ENCODE results near the gene PARP2.

DNA sequence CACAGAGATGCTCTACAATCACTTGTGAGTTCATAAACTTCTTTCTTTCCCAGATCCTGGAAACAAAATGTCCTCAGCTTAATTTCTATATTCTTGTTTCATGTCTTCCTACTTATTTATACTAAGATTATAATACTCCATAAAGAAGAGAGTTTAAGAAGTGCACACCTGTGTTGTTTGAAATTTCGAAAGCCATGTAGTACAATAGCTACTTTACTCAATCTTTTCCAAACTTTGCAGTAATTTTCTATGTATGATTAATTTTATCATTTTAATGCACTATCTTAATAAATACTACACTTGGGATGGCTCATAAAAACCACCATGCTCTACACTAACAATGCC is 37.4 kb upstream of the PARP2 start:
- TF ChIP-seq, protein P1, sequence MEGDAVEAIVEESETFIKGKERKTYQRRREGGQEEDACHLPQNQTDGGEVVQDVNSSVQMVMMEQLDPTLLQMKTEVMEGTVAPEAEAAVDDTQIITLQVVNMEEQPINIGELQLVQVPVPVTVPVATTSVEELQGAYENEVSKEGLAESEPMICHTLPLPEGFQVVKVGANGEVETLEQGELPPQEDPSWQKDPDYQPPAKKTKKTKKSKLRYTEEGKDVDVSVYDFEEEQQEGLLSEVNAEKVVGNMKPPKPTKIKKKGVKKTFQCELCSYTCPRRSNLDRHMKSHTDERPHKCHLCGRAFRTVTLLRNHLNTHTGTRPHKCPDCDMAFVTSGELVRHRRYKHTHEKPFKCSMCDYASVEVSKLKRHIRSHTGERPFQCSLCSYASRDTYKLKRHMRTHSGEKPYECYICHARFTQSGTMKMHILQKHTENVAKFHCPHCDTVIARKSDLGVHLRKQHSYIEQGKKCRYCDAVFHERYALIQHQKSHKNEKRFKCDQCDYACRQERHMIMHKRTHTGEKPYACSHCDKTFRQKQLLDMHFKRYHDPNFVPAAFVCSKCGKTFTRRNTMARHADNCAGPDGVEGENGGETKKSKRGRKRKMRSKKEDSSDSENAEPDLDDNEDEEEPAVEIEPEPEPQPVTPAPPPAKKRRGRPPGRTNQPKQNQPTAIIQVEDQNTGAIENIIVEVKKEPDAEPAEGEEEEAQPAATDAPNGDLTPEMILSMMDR (IDR thresholded peaks at IDR 0.05; ENCODE audit: poor library complexity, severe bottlenecking) = no peak
- TF ChIP-seq POLR2AphosphoS5 (IDR thresholded peaks at IDR 0.05) = no peak
- TF ChIP-seq EP300 (conservative IDR thresholded peaks at IDR 0.05; ENCODE audit: poor library complexity, severe bottlenecking) = no peak
- no peak for TF ChIP-seq EZH2 (IDR thresholded peaks at IDR 0.05; ENCODE audit: borderline replicate concordance, insufficient read depth, low read length, poor library complexity, severe bottlenecking)
- no peak for TF ChIP-seq TAF1 (IDR thresholded peaks at IDR 0.05; ENCODE audit: low read depth)
